Muscle of arm (tissue), 12 donors: Measurements from ENCODE around the gene RLF. TPM values are rescaled to one million over a fixed set of nuclear protein-coding genes. Genes with fewer than 3 reads are reported as not detected.
A peak's percentile ranks its signal among the peaks of the same experiment; 100 is the strongest.
"Not testable (repeated sequence)": the region's sequence is repeated elsewhere in the genome, so short reads cannot be mapped to it uniquely, and the experiment has no call there.

Experiments used
- DNase-seq: peaks from one replicate; pipeline ENCODE4 v3.0.0-alpha.2; 2013
- polyA plus RNA-seq, 12 donors: library from polyadenylated mRNA; unstranded; fragments of 120-200 nt; gene quantifications; one replicate each; pipeline ENCODE4 v1.2.1, GENCODE V29; 2013; ENCODE audit not compliant: insufficient read length in 12 of 12

Gene RLF
- polyA plus RNA-seq, 12 donors = 11.4 to 20.7 (median 16.1) TPM; not detected in 1

GRCh38 chr1:40155910-40156309 lies 5.3 kb upstream of the RLF start:
- no peak for DNase-seq

DNA sequence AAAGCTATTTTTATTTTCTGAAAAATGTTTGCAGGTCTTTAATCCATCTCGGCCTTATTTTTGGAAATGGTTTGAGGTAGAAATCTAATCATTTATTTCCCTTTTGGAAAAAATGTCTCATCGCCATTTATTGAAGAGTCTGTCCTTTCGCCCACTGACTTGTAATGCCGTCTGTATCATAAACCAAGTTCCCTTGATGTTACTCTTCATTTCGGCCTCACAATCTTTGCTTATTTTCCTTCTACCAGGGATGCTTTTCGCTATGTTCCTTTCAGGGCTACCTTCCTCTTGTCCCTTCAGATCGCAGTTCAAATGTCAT lies 422 bp upstream of the RLF start:
- DNase-seq = no peak

- peak; percentile 32 for DNase-seq
These were observed 756 bp downstream of the RLF start for GRCh38 chr1:40161888-40162397.

DNA sequence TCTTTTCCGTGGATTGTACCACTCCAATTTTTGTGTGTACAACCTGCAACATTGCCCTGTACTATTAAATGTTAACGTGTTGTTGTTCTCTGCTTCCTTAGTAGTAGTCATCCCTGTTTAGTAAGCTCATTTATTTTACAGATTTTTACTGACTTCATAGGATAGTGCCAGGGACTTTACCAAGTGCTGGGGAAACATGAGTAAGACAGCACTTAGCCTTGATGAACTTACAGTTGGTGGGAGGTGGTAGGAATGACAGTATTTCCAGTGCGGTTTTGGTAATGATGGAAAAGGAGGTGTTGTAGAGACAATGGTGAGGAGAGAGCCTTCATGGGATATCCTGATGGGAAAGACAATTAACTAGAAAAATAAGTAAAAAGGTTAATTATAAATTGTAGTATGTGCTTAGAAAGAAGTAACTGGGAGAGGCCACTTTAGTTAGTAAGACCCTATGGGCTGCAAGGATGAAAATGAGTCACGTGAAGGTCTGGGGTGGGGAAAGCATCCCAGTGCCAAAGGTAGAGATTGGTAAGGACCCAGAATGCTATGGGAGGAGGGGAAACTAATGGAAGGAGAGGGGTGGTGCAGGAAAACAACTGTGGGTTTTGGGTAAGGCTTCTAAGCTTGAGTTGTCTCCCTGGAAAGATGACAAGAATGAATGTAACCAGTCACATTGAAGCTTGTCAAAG lies 1.7 kb downstream of the RLF start:
- no peak for DNase-seq

- no peak for DNase-seq
These were observed 6.1 kb downstream of the RLF start for GRCh38 chr1:40167317-40167716.

- DNase-seq = no peak
These were observed 9.8 kb downstream of the RLF start for GRCh38 chr1:40171036-40171435.

GRCh38 chr1:40174788-40175187 lies 13.6 kb downstream of the RLF start:
- DNase-seq = no peak

DNA sequence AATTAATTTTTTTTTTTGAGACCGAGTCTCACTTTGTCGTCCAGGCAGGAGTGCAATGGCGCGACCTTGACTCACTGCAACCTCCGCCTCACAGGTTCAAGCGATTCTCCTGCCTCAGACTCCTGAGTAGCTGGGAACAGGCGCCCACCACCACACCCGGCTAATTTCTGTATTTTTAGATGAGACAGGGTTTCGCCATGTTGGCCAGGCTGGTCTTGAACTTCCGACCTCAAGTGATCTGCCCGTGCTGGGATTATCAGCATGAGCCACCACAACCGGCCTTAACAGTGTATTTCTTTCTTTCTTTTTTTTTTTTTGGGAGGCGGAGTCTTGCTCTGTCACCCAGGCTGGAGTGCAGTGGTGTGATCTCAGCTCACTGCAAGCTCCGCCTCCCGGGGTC lies 15.8 kb downstream of the RLF start:
- DNase-seq = not testable (repeated sequence)

DNA sequence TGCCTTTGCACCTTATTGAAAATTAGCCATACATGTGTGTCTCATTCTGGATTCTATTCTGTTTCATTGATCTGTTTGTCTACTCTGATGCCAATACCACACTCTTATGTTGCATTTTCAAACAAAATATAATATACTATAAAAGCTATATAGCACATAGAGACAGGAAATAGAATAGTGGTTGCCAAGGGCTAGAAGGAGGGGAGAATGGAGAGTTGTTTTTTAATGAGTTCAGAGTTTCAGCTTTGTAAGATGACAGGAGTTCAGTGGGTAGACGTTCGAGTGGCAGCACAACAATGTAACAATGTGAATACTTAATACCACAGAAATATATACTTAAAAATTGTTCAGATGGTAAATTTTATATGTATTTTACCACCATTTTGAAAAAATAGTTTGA lies 17.0 kb downstream of the RLF start:
- DNase-seq = no peak

DNA sequence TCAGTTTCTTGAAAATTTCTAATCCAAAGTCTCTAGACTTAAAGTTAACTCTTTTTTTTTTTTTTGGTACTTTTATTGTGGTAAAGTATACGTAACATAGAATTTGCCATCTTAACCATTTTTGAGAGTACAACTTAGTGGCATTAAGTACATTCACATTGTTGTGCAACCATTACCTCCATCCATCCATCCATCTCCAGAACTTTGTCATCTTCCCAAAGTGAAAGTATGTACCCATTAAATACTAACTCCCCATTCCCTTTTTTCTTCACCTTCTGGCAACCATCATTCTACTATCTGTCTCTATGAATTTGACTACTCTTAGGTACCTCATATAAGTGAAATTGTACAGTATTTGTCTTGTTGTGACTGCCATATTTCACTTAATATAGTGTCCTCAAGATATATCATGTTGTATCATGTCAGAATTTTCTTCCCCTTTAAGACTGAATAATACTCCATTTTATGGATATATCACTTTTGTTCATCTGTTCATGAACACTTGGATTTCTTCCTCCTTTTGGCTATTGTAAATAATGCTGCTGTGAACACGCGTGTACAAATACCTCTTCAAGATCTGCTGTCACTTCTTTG lies 18.4 kb downstream of the RLF start:
- no peak for DNase-seq

- no peak for DNase-seq
These were observed 22.0 kb downstream of the RLF start for GRCh38 chr1:40183055-40183710.

DNA sequence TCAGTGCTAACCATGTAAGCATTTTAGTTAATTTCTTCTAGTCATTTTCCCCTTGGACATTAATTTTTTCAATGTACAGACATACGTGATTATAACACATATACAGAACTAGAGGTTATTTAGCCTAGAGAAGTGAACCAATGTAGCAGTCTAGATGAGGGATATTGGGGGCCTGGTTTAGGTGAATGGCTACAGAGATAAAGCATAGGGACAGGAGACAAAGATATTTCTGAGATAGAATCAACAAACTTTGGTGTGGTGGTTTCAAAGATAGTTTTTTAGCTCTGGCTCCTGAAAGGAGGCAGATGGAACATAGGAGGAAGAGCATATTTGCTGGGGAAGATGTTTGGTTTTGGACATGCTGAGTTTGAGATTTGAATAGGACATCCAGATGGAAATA lies 23.0 kb downstream of the RLF start:
- DNase-seq = no peak

- no peak for DNase-seq
These were observed 25.0 kb downstream of the RLF start for GRCh38 chr1:40185951-40186864.

DNA sequence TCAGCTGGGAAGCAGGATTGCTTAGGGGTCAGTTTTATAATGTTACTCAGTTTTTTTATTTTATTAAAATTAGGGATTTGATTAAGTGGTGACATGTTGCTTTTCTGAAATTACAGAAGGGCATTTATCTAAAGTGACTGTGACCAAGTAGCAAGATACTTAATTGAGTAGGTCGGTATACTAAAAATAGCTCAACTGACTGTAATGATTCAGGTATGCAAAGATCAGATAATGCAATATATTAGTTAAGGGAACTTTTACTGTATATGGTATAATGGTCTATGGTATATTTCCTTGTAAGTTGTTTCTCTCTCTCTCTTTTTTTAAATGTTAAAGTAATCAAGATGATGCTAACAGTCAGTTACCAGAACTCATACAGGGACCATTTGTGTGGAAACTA lies 26.2 kb downstream of the RLF start:
- no peak for DNase-seq

- not testable (repeated sequence) for DNase-seq
These were observed 33.5 kb downstream of the RLF start for GRCh38 chr1:40194639-40195038.

DNA sequence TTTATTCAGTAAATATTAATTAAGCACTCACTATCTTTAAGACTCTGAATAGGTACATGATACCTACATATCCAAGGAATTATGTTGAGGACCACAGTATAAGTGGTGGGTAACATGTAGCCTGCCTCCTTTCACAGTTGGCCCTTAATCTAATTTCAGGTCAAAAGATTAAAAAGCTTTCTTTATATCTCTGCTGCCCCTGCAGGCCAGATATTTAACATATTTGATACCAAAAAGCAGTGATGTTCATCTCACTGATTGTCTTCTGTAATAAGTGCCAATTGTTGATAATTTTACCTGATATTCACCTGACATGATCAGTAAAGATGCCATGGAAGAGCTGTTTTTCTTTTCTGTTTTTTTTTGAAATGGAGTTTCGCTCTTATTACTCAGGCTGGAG lies 36.5 kb downstream of the RLF start:
- no peak for DNase-seq

DNA sequence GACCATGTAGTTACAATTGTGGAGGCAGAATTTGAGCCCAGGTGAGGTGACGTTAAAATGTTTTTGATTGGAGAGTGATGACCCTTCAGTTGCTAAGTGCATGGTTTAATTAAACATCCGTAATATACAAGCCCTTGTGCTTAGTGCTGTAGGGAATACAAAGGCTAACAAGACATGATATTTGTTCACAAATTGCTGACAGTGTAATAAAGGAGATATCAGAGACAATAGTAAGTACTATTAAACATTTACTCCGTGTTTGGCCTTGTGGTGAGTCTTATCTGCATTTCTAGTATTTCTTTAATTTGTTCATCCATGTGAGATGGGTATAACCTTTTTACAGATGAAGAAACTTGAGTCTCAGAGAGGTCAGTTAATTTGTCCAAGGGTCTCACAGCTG lies 37.9 kb downstream of the RLF start:
- no peak for DNase-seq

DNA sequence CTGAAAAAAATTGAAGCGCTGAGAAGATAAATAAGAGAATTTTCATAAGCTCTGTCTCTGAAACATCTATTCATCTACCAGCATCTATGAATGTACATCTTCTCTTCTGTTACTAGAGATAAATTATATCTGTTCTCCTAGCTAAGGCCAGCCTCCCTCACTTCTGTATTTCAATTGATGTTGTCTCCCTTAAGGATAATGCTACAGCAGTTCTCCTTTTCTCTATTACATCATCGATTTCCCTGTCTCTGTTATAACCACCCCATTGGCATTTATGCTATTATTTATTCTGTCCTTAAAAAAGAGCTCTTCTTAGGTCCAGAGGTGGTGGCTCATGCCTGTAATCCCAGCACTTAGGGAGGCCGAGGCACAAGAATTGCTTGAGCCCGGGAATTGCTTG lies 43.7 kb downstream of the RLF start:
- DNase-seq = no peak

DNA sequence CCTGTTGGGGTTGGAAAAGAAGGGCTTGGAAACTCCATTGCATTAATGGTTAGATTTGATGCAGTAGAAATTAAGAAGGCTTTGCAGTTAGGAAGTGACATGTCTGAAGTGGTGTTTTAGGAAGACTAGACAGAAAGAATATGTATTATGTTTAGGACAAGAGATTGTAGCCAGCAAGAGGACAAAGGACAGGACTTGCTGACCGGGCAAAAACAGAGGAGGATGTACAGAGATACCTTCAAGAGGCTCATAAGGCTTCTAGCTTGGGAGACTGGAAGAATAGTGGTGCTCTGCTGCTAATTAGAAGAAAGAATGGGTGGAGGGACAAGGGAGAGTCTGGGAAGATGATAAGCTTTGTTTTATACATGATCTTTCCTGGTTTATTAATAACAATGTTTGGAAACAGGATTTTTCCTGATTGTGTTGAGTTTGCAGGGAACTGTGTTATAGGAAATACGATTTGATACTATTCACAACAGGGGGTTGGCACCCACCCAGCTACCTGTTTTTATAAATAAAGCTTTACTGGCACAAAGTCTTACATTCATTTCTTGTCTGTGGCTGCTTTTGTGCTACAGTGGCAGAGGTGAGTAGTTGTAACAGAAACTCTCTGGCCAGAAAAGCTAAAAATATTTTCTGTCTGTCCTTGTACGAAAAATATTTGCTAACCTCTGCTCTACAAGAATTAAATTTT lies 49.5 kb downstream of the RLF start:
- DNase-seq = no peak

- DNase-seq = no peak
These were observed 57.1 kb downstream of the RLF start for GRCh38 chr1:40218333-40218732.

GRCh38 chr1:40221471-40221905 lies 60.3 kb downstream of the RLF start:
- not testable (repeated sequence) for DNase-seq
